Body of pancreas (tissue), 4 donors: Measurements from ENCODE around the gene DYNLT2.

ENCODE experiments used
- CTCF ChIP-seq, 7 experiments: fragments of 450-650 bp in 4 of 7; fragments of 200-600 bp in 3 of 7; sonication (generic) in 3 of 7; IDR thresholded peaks; one replicate each; pipeline ENCODE4 v1.5.1; 2016 to 2019; ENCODE audit warnings: antibody characterized with exemption in 7 of 7
- POLR2A ChIP-seq, 3 donors: fragments of 450-650 bp; IDR thresholded peaks; one replicate each; pipeline ENCODE4 v1.6.1; 2016; ENCODE audit warnings: antibody characterized with exemption in 3 of 3, mild to moderate bottlenecking in 2 of 3

- no peak for TF ChIP-seq CTCF (IDR thresholded peaks at IDR 0.05)
- TF ChIP-seq POLR2A (IDR thresholded peaks at IDR 0.05): no peak
Measured at GRCh38 chr6:169738976-169739529, 12.3 kb downstream of the DYNLT2 start.
